NCI-H774 (cell line): ENCODE results near the gene ANKRD55.
"Not testable (repeated sequence)": the region's sequence is repeated elsewhere in the genome, so short reads cannot be mapped to it uniquely, and the experiment has no call there.

Experiments used
- DNase-seq: peaks from one replicate; lab custom pipeline; 2025; lab: John Stamatoyannopoulos, UW

The ANKRD55 gene

GRCh38 chr5:56253126-56253525 lies 20.0 kb upstream of the ANKRD55 start:
- no peak for DNase-seq

GRCh38 chr5:56251918-56252553 lies 18.9 kb upstream of the ANKRD55 start:
- DNase-seq, result no peak

GRCh38 chr5:56251440-56251839 lies 18.3 kb upstream of the ANKRD55 start:
- no peak for DNase-seq

- no peak for DNase-seq
Measured at GRCh38 chr5:56250011-56250410, 16.9 kb upstream of the ANKRD55 start.

GRCh38 chr5:56249085-56249484 lies 16.0 kb upstream of the ANKRD55 start:
- DNase-seq, result not testable (repeated sequence)

- no peak for DNase-seq
Measured at GRCh38 chr5:56247592-56247991, 14.5 kb upstream of the ANKRD55 start.

GRCh38 chr5:56246769-56247168 lies 13.6 kb upstream of the ANKRD55 start:
- DNase-seq, result no peak

- no peak for DNase-seq
Measured at GRCh38 chr5:56245481-56245880, 12.4 kb upstream of the ANKRD55 start.

GRCh38 chr5:56244627-56245026 lies 11.5 kb upstream of the ANKRD55 start:
- no peak for DNase-seq

- DNase-seq, result not testable (repeated sequence)
Measured at GRCh38 chr5:56242271-56242670, 9.1 kb upstream of the ANKRD55 start.

GRCh38 chr5:56232538-56232937 lies 592 bp downstream of the ANKRD55 start:
- no peak for DNase-seq

GRCh38 chr5:56230576-56230975 lies 2.6 kb downstream of the ANKRD55 start:
- DNase-seq, result no peak

- DNase-seq, result no peak
Measured at GRCh38 chr5:56229111-56229510, 4.0 kb downstream of the ANKRD55 start.

GRCh38 chr5:56228631-56229030 lies 4.5 kb downstream of the ANKRD55 start:
- DNase-seq, result no peak

- no peak for DNase-seq
Measured at GRCh38 chr5:56227691-56228090, 5.4 kb downstream of the ANKRD55 start.

- DNase-seq, result not testable (repeated sequence)
Measured at GRCh38 chr5:56223298-56223697, 9.8 kb downstream of the ANKRD55 start.

GRCh38 chr5:56221601-56222000 lies 11.5 kb downstream of the ANKRD55 start:
- DNase-seq, result not testable (repeated sequence)

- no peak for DNase-seq
Measured at GRCh38 chr5:56215019-56215830, 17.9 kb downstream of the ANKRD55 start.

GRCh38 chr5:56213886-56214535 lies 19.1 kb downstream of the ANKRD55 start:
- DNase-seq, result not testable (repeated sequence)

- no peak for DNase-seq
Measured at GRCh38 chr5:56212130-56212879, 20.8 kb downstream of the ANKRD55 start.

- no peak for DNase-seq
Measured at GRCh38 chr5:56211298-56211865, 21.7 kb downstream of the ANKRD55 start.

- DNase-seq, result no peak
Measured at GRCh38 chr5:56208681-56209080, 24.4 kb downstream of the ANKRD55 start.
